ENCODE measurements around the gene SPACA6. TPM values are rescaled to one million over a fixed set of nuclear protein-coding genes. Genes with fewer than 3 reads are reported as not detected.

SPACA6 gene
- total and polyA plus RNA-seq, 4 donors: 0.92 to 2.5 (median 1.3) TPM

- no peak overlapping the region for H3K4me3 ChIP-seq (ENCODE audit: low read depth in 1 of 3, low read length in 3 of 3)
- 69% methylated on average over 3 of the region's 3 CpGs for WGBS
- no peak for TF ChIP-seq FOXA2 (IDR thresholded peaks at IDR 0.05)
- no peak for TF ChIP-seq NR2F2 (IDR thresholded peaks at IDR 0.05)
- TF ChIP-seq REST (IDR thresholded peaks at IDR 0.05): no peak
- TF ChIP-seq ZBTB33 (IDR thresholded peaks at IDR 0.05): no peak
- no peak for TF ChIP-seq CTCF (IDR thresholded peaks at IDR 0.05; ENCODE audit: low read depth, low read length, missing input control)
- TF ChIP-seq JUND (IDR thresholded peaks at IDR 0.05): no peak
- no peak for TF ChIP-seq MAX (IDR thresholded peaks at IDR 0.05)
- no peak for TF ChIP-seq RAD21 (IDR thresholded peaks at IDR 0.05)
- no peak for TF ChIP-seq GABPA (IDR thresholded peaks at IDR 0.05 in 1 of 2, conservative IDR thresholded peaks at IDR 0.05 in 1 of 2)
- no peak for TF ChIP-seq SP1 (IDR thresholded peaks at IDR 0.05)
- TF ChIP-seq EGR1 (IDR thresholded peaks at IDR 0.05; ENCODE audit: low read depth in 2 of 2): no peak
Measured at GRCh38 chr19:51664997-51665396, 28.1 kb upstream of the SPACA6 start.

GRCh38 chr19:51668216-51668615, 24.9 kb upstream of the SPACA6 start:
- DNase-seq (ENCODE audit: low spot score): no peak
- no peaks in the 10 kb centered on the region for H3K36me3 ChIP-seq (ENCODE audit: control insufficient read depth in 4 of 4, insufficient read depth in 3 of 4, low read depth in 1 of 4, low read length in 3 of 4)
- peaks cover 0 to 2% (median 0%) of the 10 kb centered on the region in 4 donors for H3K27me3 ChIP-seq (ENCODE audit: control insufficient read depth in 4 of 4, insufficient read depth in 4 of 4, low read length in 3 of 4)
- peaks cover 0 to 2% (median 0%) of the 10 kb centered on the region in 4 donors for H3K9me3 ChIP-seq (ENCODE audit: control insufficient read depth in 4 of 4, low read length in 3 of 4)
- no peak overlapping the region for H3K9ac ChIP-seq (ENCODE audit: low read depth in 1 of 2, low read length in 2 of 2)
- H3K4me3 ChIP-seq (ENCODE audit: low read depth in 1 of 3, low read length in 3 of 3): no peak overlapping the region
- no peak for TF ChIP-seq EGR1 (IDR thresholded peaks at IDR 0.05; ENCODE audit: low read depth in 2 of 2)
- no peak for TF ChIP-seq ZBTB33 (IDR thresholded peaks at IDR 0.05)
- no peak for TF ChIP-seq NR2F2 (IDR thresholded peaks at IDR 0.05)
- no peak for TF ChIP-seq RAD21 (IDR thresholded peaks at IDR 0.05)
- no peak for TF ChIP-seq JUND (IDR thresholded peaks at IDR 0.05)
- no peak for TF ChIP-seq MAX (IDR thresholded peaks at IDR 0.05)
- TF ChIP-seq RXRA (IDR thresholded peaks at IDR 0.05): no peak
- no peak for TF ChIP-seq HNF4G (IDR thresholded peaks at IDR 0.05)
- no peak for TF ChIP-seq HNF4A (conservative IDR thresholded peaks at IDR 0.05)
- H3K27ac ChIP-seq (ENCODE audit: low read depth in 1 of 2, low read length in 2 of 2): no peak overlapping the region
- 84% methylated on average over 3 of the region's 3 CpGs for WGBS
- H3K4me1 ChIP-seq (ENCODE audit: control insufficient read depth in 4 of 4, insufficient read depth in 4 of 4, low read length in 3 of 4): no peaks in the 10 kb centered on the region

More at GRCh38 chr19:51664997-51665396, 28.1 kb upstream of the SPACA6 start:
- peaks cover 0 to 2% (median 0%) of the 10 kb centered on the region in 4 donors for H3K9me3 ChIP-seq (ENCODE audit: control insufficient read depth in 4 of 4, low read length in 3 of 4)
- H3K27ac ChIP-seq (ENCODE audit: low read depth in 1 of 2, low read length in 2 of 2): no peak overlapping the region
- DNase-seq (ENCODE audit: low spot score): no peak
- H3K27me3 ChIP-seq (ENCODE audit: control insufficient read depth in 4 of 4, insufficient read depth in 4 of 4, low read length in 3 of 4): peaks cover 0 to 2% (median 0%) of the 10 kb centered on the region in 4 donors
- H3K4me1 ChIP-seq (ENCODE audit: control insufficient read depth in 4 of 4, insufficient read depth in 4 of 4, low read length in 3 of 4): no peaks in the 10 kb centered on the region
- no peaks in the 10 kb centered on the region for H3K36me3 ChIP-seq (ENCODE audit: control insufficient read depth in 4 of 4, insufficient read depth in 3 of 4, low read depth in 1 of 4, low read length in 3 of 4)
- H3K9ac ChIP-seq (ENCODE audit: low read depth in 1 of 2, low read length in 2 of 2): no peak overlapping the region
